ENCODE measurements around the gene RTN4. TPM values are rescaled to one million over a fixed set of nuclear protein-coding genes. Genes with fewer than 3 reads are reported as not detected.
A peak's percentile ranks its signal among the peaks of the same experiment; 100 is the strongest.

Gene RTN4
- total and polyA plus RNA-seq, 4 donors: 168 to 311 (median 230) TPM

DNA sequence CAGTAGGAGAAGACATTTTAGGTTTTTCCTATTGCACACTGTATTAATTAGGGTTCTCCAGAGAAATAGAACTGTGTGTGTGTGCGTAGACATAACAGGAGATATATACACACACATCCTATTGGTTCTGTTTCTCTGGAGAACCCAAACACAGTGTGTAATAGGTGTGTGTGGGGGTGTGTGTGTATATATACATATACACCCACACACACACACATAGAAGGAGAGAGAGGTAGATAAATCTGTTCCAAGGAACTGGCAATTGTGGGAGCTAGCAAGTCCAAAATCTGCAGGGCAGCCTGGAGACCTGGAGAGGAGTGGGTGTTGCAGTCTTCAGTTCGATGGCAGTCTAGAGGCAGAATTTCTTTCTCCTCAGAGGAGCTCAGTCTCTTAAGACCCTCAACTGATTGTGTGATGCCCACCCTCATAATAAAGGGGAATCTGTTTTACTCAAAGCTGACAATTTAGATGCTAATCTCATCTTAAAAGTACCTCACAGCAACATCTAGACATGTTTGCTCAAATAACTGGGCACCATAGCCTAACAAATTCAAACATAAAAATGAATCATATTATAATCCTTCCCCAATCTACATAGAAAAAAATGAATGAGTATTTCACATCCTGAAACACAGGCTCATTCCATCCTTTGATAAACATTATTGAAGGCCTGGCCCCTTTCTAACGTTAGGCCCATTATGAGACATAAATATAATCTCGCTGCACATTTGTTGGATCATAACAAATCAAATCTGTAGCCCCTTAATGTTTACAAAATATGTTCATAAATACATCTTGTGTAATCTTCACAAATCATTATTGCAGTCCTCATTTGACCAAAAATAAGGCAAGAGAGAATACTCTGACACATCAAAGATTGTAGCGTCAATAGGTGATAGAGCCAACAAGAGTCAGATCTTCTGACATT lies 35.1 kb upstream of the RTN4 start:
- H3K27me3 ChIP-seq (ENCODE audit: control insufficient read depth in 3 of 3, insufficient read depth in 3 of 3, low read length in 2 of 3): no peaks in the 10 kb centered on the region
- WGBS, 2 donors: 84 to 85% methylated on average over 5 of the region's 5 CpGs
- H3K4me1 ChIP-seq (ENCODE audit: control insufficient read depth in 5 of 5, insufficient read depth in 5 of 5, low read length in 5 of 5): peaks cover 0 to 43% (median 10%) of the 10 kb centered on the region in 5 donors
- DNase-seq (peak in 2 of 3 donors; percentile 53 to 63), ATAC-seq (ENCODE audit: insufficient read depth, low FRiP score) (no peak)
- no peaks in the 10 kb centered on the region for H3K36me3 ChIP-seq (ENCODE audit: control insufficient read depth in 4 of 4, insufficient read depth in 4 of 4, low read length in 4 of 4)
- no peak overlapping the region for H3K9ac ChIP-seq (ENCODE audit: insufficient read depth in 1 of 2, low read length in 2 of 2)
- no peaks in the 10 kb centered on the region for H3K9me3 ChIP-seq (ENCODE audit: control insufficient read depth in 4 of 4, insufficient read depth in 3 of 4, low read length in 3 of 4)
- TF ChIP-seq, protein P1, sequence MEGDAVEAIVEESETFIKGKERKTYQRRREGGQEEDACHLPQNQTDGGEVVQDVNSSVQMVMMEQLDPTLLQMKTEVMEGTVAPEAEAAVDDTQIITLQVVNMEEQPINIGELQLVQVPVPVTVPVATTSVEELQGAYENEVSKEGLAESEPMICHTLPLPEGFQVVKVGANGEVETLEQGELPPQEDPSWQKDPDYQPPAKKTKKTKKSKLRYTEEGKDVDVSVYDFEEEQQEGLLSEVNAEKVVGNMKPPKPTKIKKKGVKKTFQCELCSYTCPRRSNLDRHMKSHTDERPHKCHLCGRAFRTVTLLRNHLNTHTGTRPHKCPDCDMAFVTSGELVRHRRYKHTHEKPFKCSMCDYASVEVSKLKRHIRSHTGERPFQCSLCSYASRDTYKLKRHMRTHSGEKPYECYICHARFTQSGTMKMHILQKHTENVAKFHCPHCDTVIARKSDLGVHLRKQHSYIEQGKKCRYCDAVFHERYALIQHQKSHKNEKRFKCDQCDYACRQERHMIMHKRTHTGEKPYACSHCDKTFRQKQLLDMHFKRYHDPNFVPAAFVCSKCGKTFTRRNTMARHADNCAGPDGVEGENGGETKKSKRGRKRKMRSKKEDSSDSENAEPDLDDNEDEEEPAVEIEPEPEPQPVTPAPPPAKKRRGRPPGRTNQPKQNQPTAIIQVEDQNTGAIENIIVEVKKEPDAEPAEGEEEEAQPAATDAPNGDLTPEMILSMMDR (IDR thresholded peaks at IDR 0.05; ENCODE audit: control extremely low read depth, extremely low read depth): no peak
- no peak overlapping the region for H3K4me3 ChIP-seq
- no peak overlapping the region for H3K27ac ChIP-seq (ENCODE audit: low read depth in 1 of 2, low read length in 1 of 2)

DNA sequence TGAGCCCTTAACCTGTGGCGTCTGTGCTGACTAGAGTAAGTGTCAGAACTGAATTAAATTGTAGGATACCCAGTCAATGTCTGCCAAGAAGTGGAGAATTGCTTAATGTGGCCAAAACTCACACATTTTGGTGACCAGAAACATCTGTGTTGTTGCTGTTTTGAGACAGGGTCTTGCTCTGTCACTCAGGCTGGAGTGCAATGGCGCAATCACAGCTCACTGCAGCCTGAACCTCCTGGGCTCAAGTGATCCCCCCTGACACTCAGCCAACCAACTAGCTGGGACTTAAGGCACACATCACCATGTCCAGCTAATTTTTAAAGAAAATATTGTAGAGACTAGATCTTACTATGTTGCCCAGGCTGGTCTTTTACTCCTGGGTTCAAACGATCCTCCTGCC lies 34.4 kb upstream of the RTN4 start:
- WGBS, 2 donors: 85 to 86% methylated on average over 3 of the region's 3 CpGs
- Histone ChIP-seq H3K9ac (ENCODE audit: insufficient read depth in 1 of 2, low read length in 2 of 2) (no peak overlapping the region), H3K27ac (ENCODE audit: low read depth in 1 of 2, low read length in 1 of 2) (no peak overlapping the region), H3K27me3 (ENCODE audit: control insufficient read depth in 3 of 3, insufficient read depth in 3 of 3, low read length in 2 of 3) (no peaks in the 10 kb centered on the region), H3K36me3 (ENCODE audit: control insufficient read depth in 4 of 4, insufficient read depth in 4 of 4, low read length in 4 of 4) (no peaks in the 10 kb centered on the region), H3K9me3 (ENCODE audit: control insufficient read depth in 4 of 4, insufficient read depth in 3 of 4, low read length in 3 of 4) (no peaks in the 10 kb centered on the region), H3K4me1 (ENCODE audit: control insufficient read depth in 5 of 5, insufficient read depth in 5 of 5, low read length in 5 of 5) (peaks cover 0 to 43% (median 10%) of the 10 kb centered on the region in 5 donors), H3K4me3 (no peak overlapping the region)
- DNase-seq: peak; percentile 72 to 89 (median 85)
- ATAC-seq (ENCODE audit: insufficient read depth, low FRiP score): no peak
- TF ChIP-seq, protein P1 (IDR thresholded peaks at IDR 0.05; ENCODE audit: control extremely low read depth, extremely low read depth): no peak

DNA sequence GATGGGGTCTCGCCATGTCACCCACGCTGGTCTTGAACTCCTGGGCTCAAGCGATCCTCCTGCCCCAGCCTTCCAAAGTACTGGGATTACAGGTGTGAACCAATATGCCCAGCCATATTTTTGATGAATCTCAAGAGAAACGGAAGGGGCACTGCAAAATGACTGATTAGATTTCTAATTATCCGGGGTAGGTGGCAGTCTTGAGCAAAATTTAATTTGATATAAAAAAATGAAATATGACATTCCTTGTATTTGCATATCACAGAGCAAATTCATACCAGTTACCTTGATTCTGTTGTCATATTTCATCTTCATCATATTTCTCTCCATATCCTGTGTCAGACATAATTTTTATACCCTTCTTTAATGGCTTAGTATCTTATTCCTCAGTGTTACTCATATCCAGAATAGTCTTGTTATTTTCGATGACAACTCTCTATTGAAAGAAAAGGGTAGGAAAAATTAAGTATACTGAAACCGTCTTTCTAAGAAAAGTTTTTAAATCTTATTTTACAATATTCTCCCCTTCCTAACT lies 30.0 kb upstream of the RTN4 start:
- Histone ChIP-seq H3K27me3 (ENCODE audit: control insufficient read depth in 3 of 3, insufficient read depth in 3 of 3, low read length in 2 of 3) (no peaks in the 10 kb centered on the region), H3K4me1 (ENCODE audit: control insufficient read depth in 5 of 5, insufficient read depth in 5 of 5, low read length in 5 of 5) (peaks cover 0 to 17% (median 4%) of the 10 kb centered on the region in 5 donors), H3K36me3 (ENCODE audit: control insufficient read depth in 4 of 4, insufficient read depth in 4 of 4, low read length in 4 of 4) (no peaks in the 10 kb centered on the region), H3K9ac (ENCODE audit: insufficient read depth in 1 of 2, low read length in 2 of 2) (no peak overlapping the region), H3K27ac (ENCODE audit: low read depth in 1 of 2, low read length in 1 of 2) (no peak overlapping the region), H3K4me3 (no peak overlapping the region), H3K9me3 (ENCODE audit: control insufficient read depth in 4 of 4, insufficient read depth in 3 of 4, low read length in 3 of 4) (no peaks in the 10 kb centered on the region)
- DNase-seq: no peak
- no peak for ATAC-seq (ENCODE audit: insufficient read depth, low FRiP score)
- 88 to 94% methylated on average over 7 of the region's 7 CpGs for whole genome bisulfite sequencing, 2 donors
- TF ChIP-seq, protein P1 (IDR thresholded peaks at IDR 0.05; ENCODE audit: control extremely low read depth, extremely low read depth): no peak

All from lung (tissue), 12 donors.